Epithelial cell of prostate (primary cell): ENCODE results near the gene ATP13A2.
"Not testable (repeated sequence)": the region's sequence is repeated elsewhere in the genome, so short reads cannot be mapped to it uniquely, and the experiment has no call there.

Experiments used
- DNase-seq: peaks from one replicate; pipeline ENCODE4 v3.0.0-alpha.2; 2011; ENCODE audit warnings: low read depth, low spot score
- H3K27ac ChIP-seq: fragments of 450-650 bp; 2 replicates; pipeline ENCODE4 v1.5.1; 2017; ENCODE audit warnings: mild to moderate bottlenecking

ATP13A2 gene

DNA sequence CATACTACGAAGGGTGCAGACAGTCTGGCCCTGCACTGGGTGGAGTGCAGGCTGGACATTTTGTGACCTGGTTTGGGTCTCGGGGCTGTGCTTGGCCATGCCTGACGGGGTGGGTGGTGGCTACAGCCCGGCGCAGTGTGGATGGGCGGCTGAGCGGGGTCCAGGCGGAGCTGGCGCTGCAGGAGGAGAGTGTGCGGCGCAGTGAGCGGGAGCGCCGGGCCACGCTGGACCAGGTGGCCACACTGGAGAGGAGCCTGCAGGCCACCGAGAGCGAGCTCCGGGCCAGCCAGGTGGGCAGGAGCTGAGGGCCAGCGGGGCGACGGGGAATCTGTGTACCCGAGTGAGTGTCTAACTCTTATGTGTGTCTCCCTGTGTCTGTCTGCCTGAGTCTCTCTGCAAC is 45.4 kb downstream of the ATP13A2 start:
- no peak for DNase-seq
- H3K27ac ChIP-seq: no peak overlapping the region

DNA sequence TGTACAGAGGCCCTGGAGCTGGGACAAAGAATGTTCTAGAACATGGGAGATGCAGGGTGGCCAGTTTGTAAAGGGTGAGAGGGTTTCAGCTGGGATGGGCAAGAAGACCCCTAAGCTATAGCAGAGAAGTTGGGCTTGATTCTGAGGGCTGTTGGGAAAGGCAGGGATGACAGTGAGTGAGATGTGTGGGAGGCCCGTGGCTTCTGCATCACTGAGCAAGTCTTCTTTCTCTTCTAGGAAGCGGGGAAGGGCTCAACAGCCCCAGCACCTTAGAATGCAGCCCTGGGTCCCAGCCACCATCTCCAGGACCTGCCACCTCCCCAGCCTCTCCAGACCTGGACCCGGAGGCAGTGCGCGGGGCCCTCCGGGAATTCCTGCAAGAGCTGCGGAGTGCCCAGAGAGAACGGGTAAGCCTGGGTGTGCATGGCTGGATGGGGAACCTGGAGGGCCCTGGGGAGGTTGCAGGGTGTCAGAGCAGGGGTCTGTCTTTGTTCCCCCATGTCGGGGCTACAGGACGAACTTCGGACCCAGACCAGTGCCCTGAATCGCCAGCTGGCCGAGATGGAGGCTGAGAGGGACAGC is 46.2 kb downstream of the ATP13A2 start:
- no peak for DNase-seq
- H3K27ac ChIP-seq: no peak overlapping the region

DNA sequence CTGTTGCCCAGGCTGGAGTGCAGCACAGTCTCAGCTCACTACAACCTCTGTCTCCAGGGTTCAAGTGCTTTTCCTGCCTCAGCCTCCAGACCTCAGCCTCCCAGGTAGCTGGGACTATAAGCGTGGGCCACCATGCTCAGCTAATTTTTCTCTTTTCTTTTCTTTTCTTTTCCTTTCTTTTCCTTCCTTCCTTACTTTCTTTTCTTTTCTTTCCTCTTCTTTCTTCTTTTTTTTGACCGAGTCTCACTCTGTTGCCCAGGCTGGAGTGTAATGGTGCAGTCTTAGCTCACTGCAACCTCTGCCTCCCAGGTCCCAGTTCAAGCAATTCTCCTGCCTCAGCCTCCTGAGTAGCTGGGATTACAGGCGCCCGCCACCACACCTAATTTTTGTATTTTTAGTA is 47.6 kb downstream of the ATP13A2 start:
- DNase-seq, H3K27ac ChIP-seq: not testable (repeated sequence)

DNA sequence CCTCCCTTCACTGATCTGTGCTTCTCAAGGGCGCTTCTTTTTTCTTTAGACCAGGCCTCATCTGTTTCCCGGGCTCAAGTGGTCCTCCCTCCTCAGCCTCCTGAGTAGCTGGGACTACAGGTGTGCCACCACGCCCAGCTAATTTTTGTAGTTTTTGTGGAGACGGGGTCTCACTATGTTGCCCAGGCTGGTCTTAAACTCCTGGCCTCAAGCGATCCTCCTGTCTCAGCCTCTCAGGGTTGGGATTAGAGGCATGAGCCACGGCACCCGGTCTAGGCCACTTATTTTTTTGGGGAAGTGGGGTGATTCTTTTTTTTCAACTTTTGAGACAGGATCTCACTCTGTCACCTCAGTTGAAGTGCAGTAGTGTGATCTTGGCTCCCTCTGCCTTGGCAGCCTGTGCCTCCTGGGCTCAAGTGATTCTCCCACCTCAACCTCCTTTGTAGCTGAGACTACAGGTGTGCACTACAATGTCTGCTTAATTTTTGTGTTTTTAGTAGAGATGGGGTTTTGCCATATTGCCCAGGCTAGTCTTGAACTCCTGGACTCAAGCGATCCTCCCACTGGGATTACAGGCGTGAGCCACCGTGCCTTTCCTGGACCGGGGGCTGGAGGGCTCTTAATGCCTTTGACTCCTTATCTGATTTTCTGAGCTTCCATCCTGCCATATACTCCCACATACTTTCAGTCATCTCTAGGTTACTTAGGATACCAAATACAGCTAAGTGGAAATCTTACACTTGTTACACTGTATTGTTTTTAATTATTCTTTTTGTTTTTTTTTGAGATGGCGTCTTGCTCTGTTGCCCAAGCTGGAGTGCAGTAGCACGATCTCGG is 50.2 kb downstream of the ATP13A2 start:
- H3K27ac ChIP-seq: no peak overlapping the region
- DNase-seq: no peak

DNA sequence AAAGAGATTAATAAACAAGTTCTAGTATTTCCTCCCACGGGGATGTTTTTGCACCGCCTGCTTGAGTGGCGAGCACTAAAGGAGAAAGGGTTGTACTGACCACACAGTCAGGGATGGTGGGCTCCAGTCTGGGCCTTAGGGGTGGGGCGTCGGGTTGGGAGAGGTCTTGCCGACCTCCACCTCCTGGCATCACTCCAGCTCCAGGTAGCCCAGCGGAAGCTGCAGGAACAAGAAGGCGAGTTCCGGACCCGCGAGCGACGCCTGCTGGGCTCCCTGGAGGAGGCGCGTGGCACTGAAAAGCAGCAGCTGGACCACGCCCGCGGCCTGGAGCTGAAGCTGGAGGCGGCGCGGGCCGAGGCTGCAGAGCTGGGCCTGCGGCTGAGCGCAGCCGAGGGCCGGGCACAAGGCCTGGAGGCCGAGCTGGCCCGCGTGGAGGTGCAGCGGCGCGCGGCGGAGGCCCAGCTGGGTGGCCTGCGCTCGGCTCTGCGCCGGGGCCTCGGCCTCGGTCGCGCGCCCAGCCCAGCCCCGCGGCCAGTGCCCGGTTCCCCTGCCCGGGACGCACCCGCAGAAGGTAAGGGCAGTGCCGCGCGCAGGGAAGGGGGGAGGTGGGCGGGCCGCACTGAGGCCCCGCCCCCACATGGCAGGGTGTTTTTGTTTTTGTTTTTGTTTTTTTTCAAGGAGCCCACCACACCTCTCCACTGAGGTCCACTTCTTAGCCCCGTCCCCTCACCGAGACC is 51.0 kb downstream of the ATP13A2 start:
- no peak for DNase-seq
- no peak overlapping the region for H3K27ac ChIP-seq

DNA sequence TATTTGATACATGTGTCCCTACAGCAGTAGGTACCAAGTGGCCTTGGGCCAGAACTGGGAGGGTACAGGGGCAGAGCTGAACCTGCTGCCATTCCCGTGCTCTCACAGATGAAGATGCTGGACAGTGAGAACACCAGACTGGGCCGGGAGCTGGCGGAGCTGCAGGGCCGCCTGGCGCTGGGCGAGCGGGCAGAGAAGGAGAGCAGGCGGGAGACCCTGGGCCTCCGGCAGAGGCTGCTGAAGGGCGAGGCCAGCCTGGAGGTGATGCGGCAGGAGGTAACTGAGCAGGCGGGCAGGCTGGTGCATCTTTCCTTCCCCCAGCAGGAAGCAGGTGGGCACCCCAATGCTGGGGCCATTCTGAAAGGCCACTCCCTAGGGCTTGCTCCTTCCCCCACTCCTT is 53.3 kb downstream of the ATP13A2 start:
- H3K27ac ChIP-seq: no peak overlapping the region
- DNase-seq: no peak

DNA sequence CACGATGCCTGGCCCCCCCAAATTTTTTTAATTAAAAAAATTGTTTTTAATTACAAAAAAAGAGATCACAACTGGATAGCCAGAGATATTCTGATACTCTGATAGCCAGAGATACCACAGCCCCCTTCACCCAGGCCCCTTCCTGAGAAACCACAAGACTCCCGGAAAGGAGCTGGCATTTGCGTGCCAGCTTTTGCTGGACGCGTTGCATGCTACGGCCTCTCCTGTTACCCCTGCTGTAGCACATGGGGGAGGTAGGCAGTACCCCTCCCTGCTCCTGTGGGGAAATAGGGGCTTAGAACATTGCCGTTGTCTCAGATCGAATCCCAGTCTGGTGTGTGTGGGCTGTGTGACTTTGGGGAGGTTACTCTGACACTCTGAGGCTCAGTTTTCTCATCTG is 54.0 kb downstream of the ATP13A2 start:
- no peak for DNase-seq

DNA sequence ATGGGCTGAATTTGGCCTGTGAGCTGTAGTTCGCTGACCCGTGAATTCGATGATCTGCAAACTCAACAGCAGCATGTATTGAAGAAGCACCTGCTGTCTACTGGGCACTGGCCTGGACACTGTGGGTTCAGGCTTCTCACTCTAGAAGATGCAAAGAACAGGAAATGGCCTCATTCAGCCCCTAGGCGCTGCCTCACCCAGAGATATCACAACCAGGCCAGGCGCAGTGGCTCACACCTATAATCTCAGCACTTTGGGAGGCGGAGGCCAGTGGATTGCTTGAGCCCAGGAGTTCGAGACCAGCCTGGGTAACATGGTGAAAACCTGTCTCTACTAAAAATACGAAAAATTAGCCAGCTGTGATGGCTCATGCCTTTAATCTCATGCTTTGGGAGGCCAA is 55.0 kb downstream of the ATP13A2 start:
- DNase-seq: no peak
- no peak overlapping the region for H3K27ac ChIP-seq

More for the DNA sequence above, 54.0 kb downstream of the ATP13A2 start:
- H3K27ac ChIP-seq: no peak overlapping the region

DNA sequence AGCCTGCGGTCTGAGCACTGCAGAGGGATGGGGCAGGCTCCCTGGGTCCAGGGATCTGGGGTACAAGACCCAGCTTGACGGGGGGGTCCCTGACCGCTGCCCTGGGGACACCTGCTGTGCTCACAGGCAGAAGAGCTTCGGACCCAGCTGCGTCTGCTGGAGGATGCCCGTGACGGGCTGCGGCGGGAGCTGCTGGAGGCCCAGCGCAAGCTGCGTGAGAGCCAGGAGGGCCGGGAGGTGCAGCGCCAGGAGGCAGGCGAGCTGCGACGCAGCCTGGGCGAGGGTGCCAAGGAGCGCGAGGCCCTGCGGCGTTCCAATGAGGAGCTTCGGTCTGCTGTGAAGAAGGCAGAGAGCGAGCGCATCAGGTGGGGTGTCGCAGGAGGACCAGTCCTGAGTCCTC is 56.5 kb downstream of the ATP13A2 start:
- no peak overlapping the region for H3K27ac ChIP-seq
- DNase-seq: no peak

DNA sequence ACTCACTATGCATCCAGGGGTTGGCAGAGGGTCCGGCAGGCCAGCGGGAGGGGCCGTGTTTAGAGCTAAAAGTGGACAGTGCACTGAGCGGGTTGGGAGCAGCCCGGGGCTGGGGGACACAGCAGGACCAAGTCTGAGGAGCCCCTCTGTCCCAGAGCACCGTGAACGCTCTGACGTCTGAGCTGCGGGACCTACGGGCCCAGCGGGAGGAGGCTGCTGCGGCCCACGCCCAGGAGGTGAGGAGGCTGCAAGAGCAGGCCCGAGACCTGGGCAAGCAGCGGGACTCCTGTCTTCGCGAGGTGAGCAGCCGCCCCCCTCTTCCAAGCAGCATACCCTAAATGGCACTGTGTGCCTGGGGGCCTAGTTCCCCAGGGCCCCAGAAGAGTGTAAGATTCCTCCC is 57.1 kb downstream of the ATP13A2 start:
- DNase-seq: no peak
- no peak overlapping the region for H3K27ac ChIP-seq

DNA sequence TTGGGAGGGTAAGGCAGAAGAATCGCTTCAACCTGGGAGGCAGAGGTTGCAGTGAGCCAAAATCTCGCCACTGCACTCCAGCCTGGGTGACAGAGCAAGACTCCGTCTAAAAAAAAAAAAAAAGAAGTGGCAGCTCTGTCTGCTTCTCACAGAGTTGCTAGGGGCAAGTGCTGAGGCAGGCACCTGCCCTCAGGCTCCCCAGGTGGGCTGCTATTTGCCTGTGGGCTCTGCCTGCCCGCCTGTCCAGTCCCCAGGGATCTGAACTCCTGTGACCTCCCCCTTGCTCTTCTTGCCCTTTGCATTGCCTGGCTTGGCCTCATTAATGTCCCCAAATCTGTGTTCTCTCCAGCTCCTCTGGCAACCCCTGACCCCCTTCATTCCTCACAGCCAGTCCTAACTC is 59.4 kb downstream of the ATP13A2 start:
- DNase-seq, H3K27ac ChIP-seq: not testable (repeated sequence)

DNA sequence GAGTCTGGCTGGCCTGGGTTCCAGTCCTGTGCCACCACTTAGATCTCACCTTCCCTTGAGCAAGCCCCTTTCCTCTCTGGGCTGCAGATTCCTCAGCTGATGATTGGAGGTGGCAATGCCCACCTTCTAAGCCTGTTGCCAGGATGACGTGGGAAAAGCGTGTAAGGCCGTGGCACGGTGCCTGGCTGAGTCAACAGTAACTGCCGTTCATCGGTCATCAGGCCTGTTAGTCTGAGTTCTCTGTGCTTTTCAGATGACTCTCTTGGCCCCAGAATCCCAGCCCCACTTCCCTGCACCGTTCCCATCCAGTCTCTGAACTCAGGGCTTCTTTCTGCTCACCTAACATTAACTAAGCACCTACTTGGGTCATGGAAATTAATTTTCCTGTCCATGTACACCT is 62.7 kb downstream of the ATP13A2 start:
- DNase-seq: peak; percentile 59
- peak overlapping the region; percentile 55 for H3K27ac ChIP-seq

DNA sequence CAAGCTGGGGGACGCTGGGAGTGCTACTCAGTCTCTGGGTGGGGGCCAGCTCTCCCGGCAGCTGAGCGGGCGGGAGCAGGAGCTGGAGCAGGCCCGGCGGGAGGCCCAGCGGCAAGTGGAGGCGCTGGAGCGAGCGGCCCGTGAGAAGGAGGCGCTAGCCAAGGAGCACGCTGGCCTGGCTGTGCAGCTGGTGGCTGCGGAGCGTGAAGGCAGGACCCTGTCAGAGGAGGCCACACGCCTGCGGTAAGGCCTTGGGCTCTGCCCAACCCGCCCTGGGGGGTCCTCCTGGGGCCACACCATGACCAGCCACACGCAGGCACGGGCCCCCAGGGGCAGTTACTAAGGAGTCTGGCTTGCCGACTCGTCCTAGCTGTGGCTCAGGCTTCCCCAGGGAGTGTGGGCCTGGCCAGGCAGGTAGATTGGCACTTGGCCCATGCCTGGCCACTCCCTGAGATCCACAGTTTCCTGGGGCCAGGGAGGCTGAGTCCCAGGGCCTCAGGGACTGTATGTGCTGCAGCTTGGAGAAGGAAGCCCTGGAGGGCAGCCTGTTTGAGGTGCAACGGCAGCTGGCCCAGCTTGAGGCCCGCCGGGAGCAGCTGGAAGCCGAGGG is 63.3 kb downstream of the ATP13A2 start:
- DNase-seq: peak; percentile 81
- peak overlapping the region; percentile 55 for H3K27ac ChIP-seq

DNA sequence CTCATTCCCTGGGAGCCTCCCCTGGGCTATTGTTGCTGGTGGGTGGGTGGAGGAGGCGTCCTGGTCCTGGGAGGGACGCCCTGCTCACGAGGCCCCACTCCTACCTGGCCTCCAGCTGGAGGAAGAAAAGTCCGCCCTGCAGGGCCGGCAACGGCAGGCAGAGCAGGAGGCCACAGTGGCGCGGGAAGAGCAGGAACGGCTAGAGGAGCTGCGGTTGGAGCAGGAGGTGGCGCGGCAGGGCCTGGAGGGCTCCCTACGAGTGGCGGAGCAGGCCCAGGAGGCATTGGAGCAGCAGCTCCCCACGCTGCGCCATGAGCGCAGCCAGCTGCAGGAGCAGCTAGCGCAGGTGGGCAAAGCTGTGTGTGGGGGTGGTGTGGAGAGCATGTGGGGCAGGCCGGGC is 65.1 kb downstream of the ATP13A2 start:
- H3K27ac ChIP-seq: no peak overlapping the region
- DNase-seq: no peak

DNA sequence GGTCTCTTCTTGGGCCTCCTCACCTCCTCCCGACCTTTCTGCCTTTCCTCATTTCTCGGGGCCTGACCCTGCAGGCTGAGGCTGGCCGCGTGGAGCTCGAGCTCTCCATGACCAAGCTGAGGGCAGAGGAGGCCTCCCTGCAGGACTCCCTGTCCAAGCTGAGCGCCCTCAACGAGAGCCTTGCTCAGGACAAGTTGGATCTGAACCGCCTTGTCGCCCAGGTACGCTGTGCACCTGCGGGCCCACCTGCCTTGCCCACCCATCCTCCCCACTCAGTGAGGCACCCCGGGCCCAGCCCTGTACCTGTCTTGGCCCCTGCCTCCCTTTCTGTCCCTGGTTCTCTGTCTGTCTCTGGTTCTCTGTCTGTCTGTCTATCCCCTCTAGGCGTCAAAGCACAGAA is 65.5 kb downstream of the ATP13A2 start:
- not testable (repeated sequence) for H3K27ac ChIP-seq, DNase-seq

DNA sequence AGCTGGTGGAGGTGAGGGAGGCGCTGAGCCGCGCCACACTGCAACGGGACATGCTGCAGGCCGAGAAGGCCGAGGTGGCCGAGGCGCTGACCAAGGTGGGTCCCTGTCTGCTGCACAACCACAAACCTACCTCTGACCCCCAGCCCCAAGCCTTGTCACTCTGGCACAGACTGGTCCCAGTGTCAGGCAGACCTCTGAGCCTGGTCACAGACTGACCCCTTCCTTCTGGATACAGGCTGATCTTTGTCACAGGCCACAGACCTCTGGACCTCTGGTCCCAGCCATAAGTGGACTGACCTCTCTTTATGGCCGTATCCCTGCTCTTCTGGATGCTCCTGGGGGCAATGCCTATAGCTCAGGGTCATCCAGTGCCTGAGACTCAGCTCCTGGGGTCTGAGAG is 66.2 kb downstream of the ATP13A2 start:
- DNase-seq, H3K27ac ChIP-seq: not testable (repeated sequence)

DNA sequence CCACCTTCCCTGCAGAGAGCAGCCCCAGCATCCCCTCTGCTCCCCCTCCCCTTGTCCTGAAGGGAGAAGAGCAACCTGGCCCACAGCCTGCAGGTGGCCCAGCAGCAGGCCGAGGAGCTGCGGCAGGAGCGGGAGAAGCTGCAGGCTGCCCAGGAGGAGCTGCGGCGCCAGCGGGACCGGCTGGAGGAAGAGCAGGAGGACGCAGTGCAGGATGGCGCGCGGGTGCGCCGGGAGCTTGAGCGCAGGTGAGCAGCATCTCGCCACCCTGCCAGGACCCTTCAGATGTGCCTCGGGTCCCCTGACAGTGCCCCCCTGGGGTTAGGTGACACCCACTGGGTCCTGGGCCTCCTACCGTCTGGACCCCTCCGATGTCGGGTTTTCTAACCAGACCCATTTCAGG is 67.7 kb downstream of the ATP13A2 start:
- no peak for DNase-seq
- no peak overlapping the region for H3K27ac ChIP-seq

DNA sequence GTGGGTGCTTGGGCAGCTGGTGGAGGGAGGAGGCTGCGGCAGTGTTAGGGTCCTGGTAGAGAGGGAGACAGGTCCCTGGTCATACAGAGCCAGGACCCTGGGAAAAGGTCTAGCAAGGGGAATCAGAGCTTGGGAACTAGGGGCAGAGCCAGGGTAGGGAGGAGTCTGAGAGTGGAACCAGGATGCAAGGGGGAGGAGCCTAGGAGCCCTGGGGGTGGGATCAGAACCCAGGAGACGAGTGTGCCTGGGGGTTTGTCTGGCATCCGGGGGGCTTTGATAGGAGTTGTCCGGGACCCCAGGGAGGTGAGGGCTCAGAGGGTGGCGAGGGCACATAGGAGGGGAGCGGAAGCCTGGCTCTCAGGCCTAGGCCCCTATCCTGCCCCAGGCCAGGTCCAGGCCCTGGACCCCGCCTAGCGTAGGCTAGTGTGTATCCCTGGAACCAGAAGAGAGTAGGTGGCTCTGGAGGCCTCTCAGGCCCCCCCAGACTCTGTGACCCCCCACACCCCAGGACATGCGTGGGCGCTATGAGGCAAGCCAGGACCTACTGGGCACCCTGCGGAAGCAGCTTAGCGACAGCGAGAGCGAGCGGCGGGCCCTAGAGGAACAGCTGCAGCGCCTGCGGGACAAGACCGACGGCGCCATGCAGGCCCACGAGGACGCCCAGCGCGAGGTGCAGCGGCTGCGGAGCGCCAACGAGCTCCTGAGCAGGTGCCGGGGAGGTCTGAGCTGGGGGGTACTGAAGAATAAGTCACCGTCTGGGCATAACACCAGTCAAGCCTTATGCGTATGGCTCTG is 72.1 kb downstream of the ATP13A2 start:
- not testable (repeated sequence) for DNase-seq, H3K27ac ChIP-seq

DNA sequence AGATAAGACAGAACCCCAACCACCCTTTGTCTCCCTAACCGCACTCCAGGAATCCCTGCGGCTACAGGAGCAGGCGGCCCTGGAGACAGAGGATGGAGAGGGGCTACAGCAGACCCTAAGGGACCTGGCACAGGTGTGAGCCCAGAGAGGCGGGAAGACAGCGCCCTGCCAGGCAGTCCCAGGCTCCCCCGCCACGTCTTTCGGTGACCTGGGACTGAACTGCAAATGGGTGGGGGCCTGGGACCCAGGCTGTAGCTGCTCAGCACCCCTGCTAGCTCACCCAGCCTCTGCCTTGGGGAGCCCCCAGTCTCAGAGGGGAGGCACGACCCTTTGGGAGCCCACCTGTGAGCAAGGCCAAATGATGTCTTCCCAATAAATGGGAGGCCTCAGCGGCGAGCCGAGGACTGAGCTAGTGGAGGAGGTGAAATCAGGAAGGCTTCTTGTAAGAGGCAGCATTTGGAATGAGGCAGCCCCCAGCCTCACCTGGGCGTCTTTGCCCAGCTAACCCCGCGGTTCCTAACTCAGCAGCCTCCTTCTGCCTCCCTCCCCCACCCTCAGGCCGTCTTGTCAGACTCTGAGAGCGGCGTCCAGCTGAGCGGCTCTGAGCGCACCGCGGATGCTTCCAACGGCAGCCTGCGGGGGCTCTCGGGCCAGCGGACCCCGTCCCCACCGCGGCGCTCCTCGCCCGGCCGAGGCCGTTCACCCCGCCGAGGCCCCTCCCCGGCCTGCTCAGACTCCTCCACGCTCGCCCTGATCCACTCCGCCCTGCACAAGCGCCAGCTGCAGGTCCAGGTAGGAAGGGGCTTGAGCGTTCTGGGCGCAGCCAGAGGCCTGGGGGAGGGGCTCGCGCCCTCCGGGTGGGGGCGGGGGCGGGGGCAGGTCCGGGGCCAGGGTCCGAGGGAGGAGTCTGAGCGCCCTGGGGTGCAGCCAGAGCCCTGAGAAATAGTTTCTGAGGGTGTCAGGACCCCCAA is 73.1 kb downstream of the ATP13A2 start:
- DNase-seq: no peak
- H3K27ac ChIP-seq: no peak overlapping the region
